CD4-positive, alpha-beta T cell treated with Interleukin-15 for 4 hours (primary cell): ENCODE data around the gene SRC.

Source experiments
- DNase-seq: peaks from one replicate; pipeline ENCODE4 v3.0.0-alpha.2; 2020; ENCODE audit warnings: low spot score

SRC gene

DNA sequence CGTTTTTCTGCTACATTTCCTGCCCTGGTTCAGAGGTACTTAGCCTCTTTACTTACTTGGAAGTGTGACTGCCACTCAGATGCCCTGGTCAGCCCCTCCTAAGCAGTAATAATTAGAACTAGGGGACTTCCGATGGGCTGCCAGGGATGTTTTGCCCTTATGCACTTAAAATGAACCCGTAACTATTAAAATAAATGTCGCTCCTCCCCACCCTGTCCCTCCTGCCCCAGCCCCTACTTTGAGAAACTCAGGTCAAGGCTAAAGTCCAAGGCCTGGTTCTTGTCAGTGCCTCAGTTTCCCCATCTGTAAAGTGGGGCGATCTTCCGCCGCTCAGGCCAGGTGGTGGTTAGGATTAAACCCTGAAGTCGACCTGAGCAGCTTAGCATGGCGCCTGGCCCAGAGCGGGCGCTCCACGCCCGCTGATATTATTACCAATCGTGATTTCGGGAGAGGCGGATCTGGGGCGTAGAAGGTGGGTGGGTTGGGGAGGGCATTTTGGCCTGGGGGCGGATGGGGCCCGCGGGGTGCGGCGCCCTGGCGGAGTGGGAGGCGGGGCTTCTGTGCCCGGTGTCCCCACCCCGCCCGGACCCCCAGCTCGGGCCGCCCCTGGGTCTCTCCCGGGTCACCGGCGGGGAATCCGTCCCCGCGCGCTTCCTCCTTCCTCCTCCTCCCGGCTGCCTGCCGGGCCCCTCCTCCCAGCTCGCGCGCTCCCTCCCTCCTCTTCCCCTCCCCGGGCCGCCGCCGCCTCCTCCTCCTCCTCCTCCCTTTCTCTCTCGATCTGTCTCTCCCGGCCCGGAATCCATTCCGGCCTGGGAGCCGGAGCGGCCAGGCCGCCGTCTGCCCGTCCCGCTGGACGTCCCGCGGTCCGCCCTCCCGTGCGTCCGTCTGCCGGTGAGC, at the start of gene SRC:
TSS of gene SRC (plus strand) at position 802 of the 897 bp plus-strand sequence. CDS start 38,014 bp downstream, outside the sequence.
- DNase-seq: peak; percentile 31

DNA sequence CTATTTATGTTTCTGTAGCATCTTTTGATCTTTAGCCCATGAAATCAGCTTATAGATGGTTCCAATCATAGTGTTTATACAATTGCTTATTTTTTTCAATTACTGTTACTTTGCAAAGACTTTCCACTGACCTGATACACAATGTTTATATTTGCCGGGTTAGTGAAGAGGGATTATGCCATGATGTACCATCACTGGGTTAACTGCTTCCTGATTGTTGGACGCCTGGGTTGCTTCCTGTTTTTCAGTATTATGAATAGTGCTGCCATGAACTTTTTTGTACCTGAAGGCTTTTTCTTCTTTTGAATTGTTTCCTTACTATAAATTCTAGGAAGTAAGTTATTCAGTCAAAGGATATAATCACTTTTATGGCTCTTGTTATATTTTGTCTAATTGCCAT, 49.6 kb upstream of the SRC start:
- no peak for DNase-seq

DNA sequence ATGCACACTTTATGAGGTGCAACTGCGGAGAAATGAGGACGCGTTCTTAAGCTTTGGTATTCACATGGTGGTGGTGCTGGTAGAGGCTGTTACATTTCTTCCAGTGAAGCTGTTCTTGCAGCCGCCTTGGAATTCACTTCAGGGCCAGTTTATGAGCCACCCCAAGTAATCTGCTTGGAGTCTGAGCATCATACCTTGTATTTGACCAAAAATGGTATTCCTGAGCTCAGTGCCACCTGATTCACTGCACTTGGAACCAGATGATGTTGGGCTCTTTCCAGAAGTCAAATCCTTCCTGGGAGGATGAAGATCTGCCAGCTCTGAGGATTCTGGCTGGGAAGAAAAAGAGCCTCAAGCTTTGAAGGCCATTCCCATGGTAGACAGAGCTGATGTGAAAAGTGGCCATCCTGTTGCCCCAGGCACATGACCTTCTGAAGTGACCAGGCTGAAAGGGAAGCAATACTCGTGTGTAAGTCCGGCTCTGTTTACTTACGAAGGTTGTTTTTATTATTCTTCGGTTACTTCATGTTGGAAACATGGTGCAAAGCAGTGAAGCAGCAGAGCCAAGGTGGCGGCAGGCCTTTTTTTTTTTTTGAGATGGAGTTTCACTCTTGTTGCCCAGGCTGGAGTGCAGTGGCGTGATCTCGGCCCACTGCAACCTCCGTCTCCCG, 48.7 kb upstream of the SRC start:
- no peak for DNase-seq

DNA sequence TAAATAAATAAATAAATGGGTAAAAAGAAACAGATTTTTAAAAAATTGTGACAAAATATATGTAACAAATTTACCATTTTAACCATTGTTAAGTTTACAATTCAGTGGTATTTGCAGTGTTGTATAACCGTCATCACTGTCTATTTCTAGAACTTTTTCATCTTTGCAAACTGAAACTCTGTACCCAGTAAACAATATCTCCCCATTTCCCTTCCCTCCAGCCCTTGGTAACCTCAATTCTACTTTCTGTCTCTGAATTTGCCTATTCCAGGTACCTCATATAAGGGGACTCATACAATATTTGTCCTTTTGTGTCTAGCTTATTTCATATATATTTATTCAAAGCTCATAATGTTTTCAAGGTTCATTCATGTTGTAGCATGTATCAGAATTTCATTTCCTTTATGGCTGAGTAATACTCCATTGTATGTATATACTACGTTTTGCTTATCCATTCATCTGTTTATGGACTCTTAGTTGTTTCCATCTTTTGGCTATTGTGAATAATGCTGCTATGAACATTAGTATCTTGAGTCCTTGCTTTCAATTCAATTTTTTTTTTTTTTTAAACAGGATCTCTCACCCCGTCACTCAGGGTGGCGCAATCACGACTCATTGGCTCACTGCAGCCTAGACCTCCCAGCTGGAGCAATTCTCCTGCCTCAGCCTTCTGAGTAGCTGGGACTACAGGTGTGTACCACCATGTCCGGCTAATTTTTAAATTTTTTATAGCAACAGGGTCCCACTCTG, 47.6 kb upstream of the SRC start:
- no peak for DNase-seq

DNA sequence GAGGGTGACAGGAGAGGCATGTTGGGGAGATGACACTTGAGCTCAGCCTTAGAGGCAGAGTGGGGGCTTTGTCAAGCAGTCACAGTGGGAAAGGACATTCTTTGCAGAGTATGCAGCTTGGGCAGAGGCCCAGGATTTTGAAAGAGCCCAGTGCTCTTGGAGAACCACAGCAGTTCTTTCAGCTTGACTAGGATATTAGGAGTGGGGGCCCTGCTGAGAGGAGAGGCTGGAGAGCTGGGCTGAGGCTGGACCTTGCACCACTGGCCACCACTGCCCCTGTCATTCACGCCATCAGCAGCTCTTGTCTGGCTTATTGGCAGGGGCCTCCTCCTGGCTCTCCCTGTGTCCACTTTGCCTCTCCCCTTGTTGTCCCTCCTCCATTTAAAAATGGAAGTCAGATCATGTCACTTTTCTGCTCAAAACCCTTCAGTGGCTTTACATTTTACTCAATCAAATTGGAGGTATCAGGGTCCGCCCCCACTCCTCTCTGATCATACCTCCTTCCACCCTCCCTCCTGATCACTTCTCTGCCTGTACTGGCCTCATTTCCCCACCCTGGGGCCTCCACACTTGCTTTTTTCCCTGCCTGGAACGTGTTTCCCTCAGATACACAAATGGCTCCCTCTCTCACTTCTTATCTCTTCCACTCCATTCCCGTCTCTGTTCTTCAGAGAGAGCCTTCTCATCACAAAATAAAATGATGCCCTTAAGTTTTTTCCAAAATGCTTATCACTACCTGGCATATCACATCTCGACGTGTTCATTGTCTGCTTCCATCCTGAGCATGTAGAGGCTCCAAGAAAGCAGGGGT, 46.0 kb upstream of the SRC start:
- DNase-seq: no peak

DNA sequence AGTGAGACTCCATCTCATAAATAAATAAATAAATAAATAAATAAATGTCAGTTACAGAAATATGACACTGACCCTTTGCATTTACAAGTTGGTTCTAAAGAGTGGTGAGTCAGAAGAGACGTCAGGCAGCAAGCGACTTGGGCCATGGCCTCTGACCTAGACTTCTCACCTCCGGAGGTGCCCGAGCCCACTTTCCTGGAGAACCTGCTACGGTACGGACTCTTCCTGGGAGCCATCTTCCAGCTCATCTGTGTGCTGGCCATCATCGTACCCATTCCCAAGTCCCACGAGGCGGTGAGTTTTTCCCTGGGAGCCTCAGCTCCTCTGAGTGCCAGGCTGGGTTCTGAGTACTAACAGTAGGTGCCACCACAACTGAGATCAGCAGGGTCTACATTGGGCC, 44.8 kb upstream of the SRC start:
- DNase-seq: no peak

DNA sequence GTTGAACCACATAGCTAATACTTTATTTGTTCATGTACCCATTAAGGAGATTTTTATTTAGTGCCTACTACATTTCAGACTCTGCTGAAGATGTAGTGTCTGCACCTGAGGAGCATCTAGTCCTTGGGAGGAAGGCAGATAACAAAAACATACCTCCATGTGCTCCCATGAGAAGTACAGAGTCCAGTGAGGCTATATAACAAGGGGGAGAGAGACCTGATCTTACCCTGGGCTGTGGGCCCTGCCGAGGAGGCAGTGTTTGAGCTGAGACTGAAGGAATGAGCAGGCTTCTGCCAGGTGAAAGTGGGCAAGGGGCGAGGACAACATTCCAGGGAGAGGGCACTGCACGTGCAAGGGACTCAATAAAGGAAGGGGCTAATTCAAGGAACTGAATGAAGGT, 44.4 kb upstream of the SRC start:
- DNase-seq: no peak

DNA sequence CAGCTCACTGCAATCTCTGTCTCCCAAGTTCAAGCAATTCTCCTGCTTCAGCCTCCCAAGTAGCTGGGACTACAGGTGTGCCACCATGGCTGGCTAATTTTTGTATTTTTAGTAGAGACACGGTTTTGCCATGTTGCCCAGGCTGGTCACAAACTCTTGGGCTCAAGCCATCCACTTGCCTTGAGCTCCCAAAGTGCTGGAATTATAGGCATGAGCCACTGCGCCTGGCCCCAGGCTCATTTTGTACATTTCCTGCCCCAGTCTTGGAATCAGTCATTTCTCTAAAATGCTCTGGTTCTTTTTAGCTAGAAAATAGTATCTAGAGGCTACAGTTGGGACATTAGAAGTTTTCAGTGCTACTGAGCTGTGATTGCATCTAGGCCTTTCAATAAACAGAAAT, 43.0 kb upstream of the SRC start:
- no peak for DNase-seq

DNA sequence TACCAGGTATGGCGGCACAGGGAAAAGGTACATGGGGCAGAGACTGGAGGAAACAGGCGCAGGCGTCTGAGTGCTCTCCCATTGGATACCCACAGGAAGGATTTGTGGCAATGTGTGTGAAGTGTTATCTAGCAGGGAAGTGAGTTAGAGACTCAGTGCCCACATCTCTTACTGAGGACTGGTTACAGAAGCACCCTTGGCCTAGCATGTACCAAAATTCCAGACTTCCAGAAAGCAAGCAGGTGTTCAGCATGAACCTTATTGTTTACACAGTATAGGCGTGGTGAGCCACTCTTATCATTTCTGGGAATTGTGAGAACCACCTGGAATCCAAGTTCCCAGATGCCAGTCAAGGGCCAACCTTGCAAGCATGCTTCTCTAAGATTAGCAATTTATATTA, 42.3 kb upstream of the SRC start:
- no peak for DNase-seq

DNA sequence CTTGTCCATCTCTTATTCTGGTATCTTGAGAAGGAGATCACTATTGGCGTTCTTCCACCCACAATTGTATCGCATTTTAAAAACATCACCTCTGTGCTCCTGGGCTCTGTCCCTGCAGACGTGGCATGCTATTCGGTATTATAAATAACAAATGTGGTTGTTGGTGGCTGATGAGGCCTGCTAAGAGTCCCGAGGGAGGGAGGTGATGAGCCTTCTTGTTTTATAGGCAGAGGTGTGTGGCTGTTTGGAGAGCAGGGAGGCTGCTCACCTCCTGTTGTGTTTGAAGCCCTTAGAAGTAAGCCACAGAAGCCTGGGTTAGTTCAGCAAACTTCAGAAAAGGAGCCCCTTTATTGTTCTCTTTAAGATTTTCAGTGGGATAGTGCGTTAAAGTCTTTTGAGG, 40.9 kb upstream of the SRC start:
- no peak for DNase-seq

DNA sequence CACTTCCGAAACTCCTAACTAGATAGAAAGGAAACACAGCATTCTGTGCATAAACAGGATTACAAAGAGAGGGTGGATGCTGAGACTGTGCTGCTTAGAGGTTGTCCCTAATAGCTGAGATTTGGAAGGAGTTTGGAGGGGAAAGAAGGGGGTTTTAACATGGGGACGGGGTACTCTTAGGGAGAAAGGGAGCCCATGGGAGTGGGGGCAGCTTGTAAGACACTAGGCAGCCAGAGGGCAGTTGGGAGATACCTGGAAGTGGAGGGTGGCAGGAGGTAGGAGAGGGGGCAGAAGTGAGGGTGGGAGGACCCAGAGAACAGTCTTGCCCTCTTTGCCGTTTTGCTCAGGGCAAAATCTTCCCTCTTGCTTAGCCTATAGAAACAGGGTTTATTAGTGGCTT, 40.1 kb upstream of the SRC start:
- DNase-seq: no peak

DNA sequence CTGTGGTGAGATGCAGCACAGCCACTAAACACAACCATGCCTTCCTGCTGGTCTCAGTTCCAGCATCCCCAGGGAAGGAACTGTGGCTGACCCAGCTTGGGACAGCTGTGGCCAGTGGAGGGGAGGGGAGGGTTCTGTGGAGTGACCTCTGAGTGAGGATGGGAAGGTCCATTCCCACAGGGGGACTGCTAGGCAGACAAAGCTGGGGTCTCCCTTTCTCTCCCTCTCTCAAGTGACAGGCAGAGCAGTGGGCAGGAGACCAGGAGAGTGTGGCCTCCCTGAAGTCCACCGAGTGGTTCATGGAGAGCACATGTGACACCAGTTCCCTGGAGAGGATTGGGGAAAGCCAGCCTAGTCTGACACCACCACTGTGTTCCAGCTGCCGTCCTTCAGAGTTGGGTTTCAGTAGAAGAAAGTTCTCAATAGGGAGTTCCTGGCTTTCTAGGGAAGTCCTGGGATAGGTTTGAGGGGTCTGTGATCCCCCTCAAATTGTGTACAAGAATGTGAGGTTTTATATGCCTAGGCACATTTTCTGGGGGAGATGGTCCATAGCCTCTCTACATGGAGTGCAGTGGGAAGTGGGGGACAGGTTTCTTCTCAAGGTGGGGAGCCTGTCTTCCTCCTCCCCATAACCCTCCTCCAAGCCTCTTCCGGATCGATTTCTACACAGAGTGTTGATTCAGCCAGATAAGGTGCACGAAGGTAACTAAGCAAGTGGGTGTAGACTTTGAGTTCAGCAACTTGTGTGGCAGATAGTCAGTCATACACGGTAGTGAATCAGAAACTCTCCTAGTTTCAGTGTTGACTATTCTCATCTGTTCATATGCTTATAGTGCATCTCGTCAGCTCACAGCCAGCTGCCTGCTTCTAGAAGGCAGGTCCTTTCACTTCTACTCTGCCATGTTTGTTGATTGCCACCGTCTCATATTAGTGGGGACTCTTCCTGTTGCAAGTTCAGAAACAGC, 37.6 kb upstream of the SRC start:
- no peak for DNase-seq

DNA sequence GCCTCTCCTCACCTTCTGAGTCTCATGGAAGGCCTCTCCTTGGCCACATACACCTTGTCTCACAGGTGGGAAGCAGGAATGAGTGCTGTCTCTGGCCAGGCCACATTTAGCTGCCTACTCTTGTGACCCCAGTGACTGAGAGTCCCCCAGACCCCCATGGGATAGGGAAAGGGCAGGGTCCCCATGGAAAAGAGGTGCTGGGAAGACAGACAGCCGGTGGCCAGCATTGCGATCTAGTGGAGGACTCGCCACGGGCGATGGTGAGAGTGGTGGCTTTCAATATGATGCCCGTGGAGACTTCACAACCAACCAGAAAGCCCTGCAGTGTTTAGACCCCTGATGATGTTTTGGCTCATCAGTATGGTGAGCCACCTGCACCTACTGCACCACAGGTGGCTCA, 36.6 kb upstream of the SRC start:
- no peak for DNase-seq

DNA sequence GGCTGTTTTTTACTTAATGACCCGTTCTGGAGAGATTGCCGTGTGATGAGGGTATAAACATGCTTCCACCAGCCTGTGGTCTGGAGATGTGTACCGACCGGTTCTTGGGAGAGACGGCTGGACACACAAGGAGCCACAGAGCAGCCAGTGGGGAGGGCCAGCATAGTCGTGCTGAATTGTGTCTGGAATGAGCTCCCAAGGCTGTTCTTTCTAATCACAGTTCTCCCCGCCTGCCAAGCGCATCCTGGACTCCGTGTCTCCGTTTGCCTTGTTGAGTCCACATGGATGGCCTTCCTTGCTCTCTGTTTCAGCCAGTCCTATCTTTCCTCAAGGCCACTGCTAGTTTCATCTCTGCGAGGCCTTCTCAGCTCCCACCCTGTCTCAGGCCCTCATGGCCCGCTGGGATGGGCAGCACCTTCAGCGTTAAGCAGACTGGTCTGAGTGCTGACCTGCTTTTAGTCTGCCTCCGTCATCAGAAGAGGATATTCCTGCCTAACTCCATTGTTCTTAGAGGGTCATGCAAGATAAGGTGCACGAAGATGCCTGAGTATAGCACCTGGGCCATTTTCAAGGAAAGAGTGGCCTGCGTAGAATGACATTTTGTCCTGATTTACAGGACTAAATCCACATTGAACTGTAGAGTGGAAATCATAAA, 35.9 kb upstream of the SRC start:
- DNase-seq: no peak

DNA sequence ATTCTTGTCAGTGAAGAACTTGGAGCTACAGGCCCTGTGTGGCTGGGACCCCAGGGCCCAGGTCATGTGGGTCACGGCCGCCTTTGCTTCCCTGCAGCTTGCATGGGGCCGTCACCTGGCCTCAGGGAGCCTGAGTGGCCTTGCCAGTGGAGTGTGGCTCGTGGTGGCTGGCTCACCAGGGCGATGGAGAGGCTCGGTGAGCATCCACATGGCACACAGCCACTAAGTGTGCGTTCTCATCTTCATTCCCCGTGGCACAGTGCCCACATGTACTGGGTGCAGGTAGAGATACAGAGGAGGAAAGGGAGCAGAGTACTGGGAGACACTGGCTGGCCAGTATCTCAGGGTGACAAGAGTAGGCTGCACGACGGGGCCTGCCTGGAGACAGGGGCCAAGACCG, 35.0 kb upstream of the SRC start:
- no peak for DNase-seq

DNA sequence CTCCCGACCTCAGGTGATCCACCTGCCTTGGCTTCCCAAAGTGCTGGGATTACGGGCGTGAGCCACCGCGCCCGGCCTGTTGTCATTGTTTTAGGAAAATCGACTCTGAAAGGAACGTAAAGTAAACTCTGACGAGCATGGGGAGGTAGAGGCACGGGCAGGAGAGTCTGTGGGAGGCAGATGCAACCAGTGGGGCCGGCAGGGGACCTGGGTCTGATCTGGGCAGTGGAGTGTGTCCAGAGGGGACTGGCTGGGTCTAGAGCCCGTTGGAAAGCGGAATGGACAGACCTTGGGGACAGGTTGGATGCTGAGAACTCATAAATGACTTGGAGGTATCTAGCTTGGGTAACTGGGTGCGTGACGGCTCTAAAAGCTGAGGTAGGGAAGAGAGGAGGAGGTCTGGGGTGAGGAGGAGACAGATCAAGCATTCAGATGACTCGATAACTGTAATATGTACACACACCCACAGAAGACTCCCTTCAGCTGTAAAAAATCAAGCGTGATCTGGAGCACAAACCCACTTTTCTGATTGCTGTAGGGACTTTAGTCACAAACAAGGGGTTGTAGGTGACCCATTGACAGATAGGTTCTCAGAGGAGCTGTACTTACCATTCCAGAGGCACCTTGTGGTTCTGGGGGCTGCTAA, 34.1 kb upstream of the SRC start:
- DNase-seq: no peak

DNA sequence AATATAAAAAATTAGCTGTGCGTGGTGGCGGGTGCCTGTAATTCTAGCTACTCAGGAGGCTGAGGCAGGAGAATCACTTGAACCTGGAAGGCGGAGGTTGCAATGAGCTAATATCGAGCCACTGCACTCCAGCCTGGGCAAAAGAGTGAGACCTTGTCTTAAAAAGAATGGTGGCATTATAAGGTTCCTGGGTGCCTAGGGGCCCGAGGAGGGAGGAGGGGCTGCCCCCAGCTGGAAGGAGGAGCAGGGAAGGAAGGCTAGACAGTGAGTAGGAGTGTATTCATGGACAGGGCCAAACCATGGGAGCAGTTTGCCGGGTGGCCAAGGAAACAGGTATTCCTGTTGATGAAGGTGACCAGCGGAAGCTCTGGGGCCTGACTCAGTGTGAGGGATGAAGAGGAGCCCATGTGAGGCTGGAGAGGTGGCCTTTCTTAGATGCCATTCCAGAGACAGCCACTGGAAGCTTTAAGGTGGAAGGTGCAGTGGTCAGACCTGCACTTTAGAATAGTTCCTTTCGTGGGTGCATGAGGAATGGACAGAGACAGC, 32.3 kb upstream of the SRC start:
- DNase-seq: no peak

DNA sequence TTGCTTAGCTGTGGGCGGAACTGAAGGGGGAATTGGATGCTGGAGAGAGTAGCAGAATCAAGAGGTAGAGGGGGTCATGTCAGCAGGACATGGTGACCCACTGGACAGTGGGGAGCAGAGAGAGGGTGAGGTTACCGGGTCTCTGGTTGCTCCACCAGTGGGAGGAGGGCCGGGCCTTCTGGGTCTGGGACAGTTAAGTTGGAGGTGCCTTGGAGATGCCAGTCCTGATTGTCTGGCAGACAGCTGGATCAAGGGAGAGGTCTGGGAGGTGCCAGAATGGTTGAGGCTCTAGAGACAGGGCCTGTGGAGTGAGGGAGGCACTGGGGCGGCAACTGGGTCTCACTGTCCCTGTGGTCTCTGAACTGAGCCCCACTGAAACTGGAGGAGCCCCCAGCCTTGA, 31.8 kb upstream of the SRC start:
- DNase-seq: no peak

DNA sequence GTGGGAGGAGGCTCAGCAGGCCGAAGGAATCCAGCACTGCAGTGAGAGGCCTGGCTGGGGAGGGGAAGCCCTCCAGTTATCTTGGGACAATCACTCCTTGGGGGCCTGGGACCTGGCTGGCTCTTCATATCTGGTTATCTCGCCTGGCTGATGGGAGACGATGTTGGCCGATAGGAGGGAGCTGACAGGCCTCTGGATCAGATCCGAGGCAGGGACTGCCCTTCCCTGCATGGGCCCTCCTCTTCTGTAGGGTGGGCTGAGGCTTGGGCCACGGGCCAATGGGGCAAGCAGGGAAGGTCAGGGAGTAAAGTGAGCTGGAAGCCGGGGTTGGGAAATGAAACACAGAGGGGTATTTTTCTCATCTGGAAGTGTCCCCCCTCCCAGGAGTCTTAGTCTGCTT, 31.3 kb upstream of the SRC start:
- no peak for DNase-seq
